B cell (primary cell): ENCODE measurements around the gene CNKSR3. TPM values are rescaled to one million over a fixed set of nuclear protein-coding genes. Genes with fewer than 3 reads are reported as not detected.

Experiments
- ATAC-seq: fragments of 200-7000 bp; cut with Tn5 transposase; one replicate; pipeline ENCODE4 v1.10.0; 2021; ENCODE audit warnings: low read depth, mild to moderate bottlenecking, moderate number of reproducible peaks, moderate library complexity
- CTCF ChIA-PET: fragments of 350-600 bp; sonication (Branson Sonifier 250); formaldehyde crosslinking; loops from one replicate; lab custom pipeline; 2021; ENCODE audit warnings: antibody characterized with exemption, inconsistent platforms; lab: Charles Lee
- POLR2A ChIA-PET: fragments of 350-600 bp; sonication (Branson Sonifier 250); formaldehyde crosslinking; loops from one replicate; lab custom pipeline; 2021; ENCODE audit warnings: antibody characterized with exemption; lab: Charles Lee
- DNase-seq: peaks from one replicate; pipeline ENCODE4 v3.0.0; 2013
- H2AFZ ChIP-seq: 2 replicates; pipeline ENCODE4 v1.6.1; 2012; ENCODE audit warnings: mild to moderate bottlenecking, low read depth, low read length; ENCODE audit not compliant: insufficient read depth, poor library complexity, severe bottlenecking
- H3K27ac ChIP-seq, 2 donors: 1 replicate in 1 of 2; 2 replicates in 1 of 2; pipeline ENCODE4 v1.5.1; 2012 to 2013; ENCODE audit warnings: low read length in 2 of 2, mild to moderate bottlenecking in 2 of 2, moderate library complexity in 1 of 2
- H3K27me3 ChIP-seq, 4 experiments: fragments of 200-600 bp in 1 of 4; sonication (generic) in 1 of 4; replicated peaks in 1 of 4; 1 replicate in 2 of 4; 2 replicates in 2 of 4; pipeline versions ENCODE4 v1.6.1 to v1.7.0; 2013 to 2016; ENCODE audit warnings: low read length in 3 of 4, mild to moderate bottlenecking in 2 of 4, mixed read lengths in 1 of 4, moderate library complexity in 1 of 4; ENCODE audit not compliant: insufficient read depth in 4 of 4, control insufficient read depth in 3 of 4; ENCODE audit errors: control extremely low read depth in 1 of 4
- H3K36me3 ChIP-seq, 2 experiments: replicated peaks in 1 of 2; 1 replicate in 1 of 2; 2 replicates in 1 of 2; pipeline versions ENCODE4 v1.6.1 to v1.7.1; 2013; ENCODE audit warnings: low read length in 1 of 2; ENCODE audit not compliant: insufficient read depth in 2 of 2, control insufficient read depth in 1 of 2; ENCODE audit errors: control extremely low read depth in 1 of 2, extremely low read depth in 1 of 2
- H3K4me1 ChIP-seq, 2 donors: fragments of 200-600 bp in 1 of 2; sonication (generic) in 1 of 2; 1 replicate in 1 of 2; 2 replicates in 1 of 2; pipeline versions ENCODE4 v1.5.1 to v1.6.1; 2013 to 2017; ENCODE audit warnings: low read length in 2 of 2; ENCODE audit not compliant: control insufficient read depth in 2 of 2, insufficient read depth in 2 of 2
- H3K4me2 ChIP-seq: replicated peaks from 2 replicates; pipeline ENCODE3; 2012; ENCODE audit warnings: mild to moderate bottlenecking, low read depth, low read length; ENCODE audit not compliant: poor library complexity, severe bottlenecking
- H3K4me3 ChIP-seq, 5 experiments: fragments of 200-600 bp in 1 of 5; sonication (generic) in 1 of 5; 1 replicate in 3 of 5; 2 replicates in 2 of 5; pipeline versions ENCODE4 v1.5.1 to v1.7.0; 2011 to 2016; ENCODE audit warnings: low read length in 4 of 5, mild to moderate bottlenecking in 4 of 5, low read depth in 2 of 5, control low read depth in 1 of 5, moderate library complexity in 1 of 5; ENCODE audit not compliant: insufficient read depth in 1 of 5; ENCODE audit errors: control extremely low read depth in 1 of 5, extremely low read depth in 1 of 5
- H3K79me2 ChIP-seq: fragments of 200-600 bp; sonication (generic); one replicate; pipeline ENCODE4 v1.6.0; 2016; ENCODE audit warnings: low read length; ENCODE audit not compliant: control insufficient read depth, insufficient read depth
- H3K9ac ChIP-seq: fragments of 200-600 bp; sonication (generic); 2 replicates; pipeline ENCODE4 v1.6.1; 2017; ENCODE audit warnings: mild to moderate bottlenecking, low read length, moderate library complexity
- H3K9me3 ChIP-seq, 3 donors: one replicate each; pipeline versions ENCODE4 v1.6.1 to v1.7.1; 2013; ENCODE audit warnings: low read length in 2 of 3; ENCODE audit not compliant: control insufficient read depth in 2 of 3, insufficient read depth in 1 of 3; ENCODE audit errors: control extremely low read depth in 1 of 3
- H4K20me1 ChIP-seq: 2 replicates; pipeline ENCODE4 v1.6.0; 2012; ENCODE audit warnings: mild to moderate bottlenecking, low read length; ENCODE audit not compliant: insufficient read depth, control insufficient read depth, poor library complexity, severe bottlenecking
- H3K27ac Mint-ChIP-seq: one replicate; pipeline ENCODE4 v1.8.0; 2021; ENCODE audit warnings: mixed read lengths
- H3K27me3 Mint-ChIP-seq: one replicate; pipeline ENCODE4 v1.8.0; 2021; ENCODE audit warnings: mixed read lengths
- H3K4me1 Mint-ChIP-seq: one replicate; pipeline ENCODE4 v1.8.0; 2021; ENCODE audit warnings: mixed read lengths
- H3K4me3 Mint-ChIP-seq: one replicate; pipeline ENCODE4 v1.8.0; 2021; ENCODE audit warnings: mixed read lengths
- H3K9me3 Mint-ChIP-seq: one replicate; pipeline ENCODE4 v1.8.0; 2022; ENCODE audit warnings: mixed read lengths; ENCODE audit not compliant: insufficient read depth
- EZH2 ChIP-seq: IDR thresholded peaks from 2 replicates; pipeline ENCODE4 v1.6.1; 2012; ENCODE audit warnings: borderline replicate concordance, low read depth, mild to moderate bottlenecking, moderate library complexity, low read length; ENCODE audit not compliant: insufficient read depth, poor library complexity, severe bottlenecking
- WGBS: methylation state at CpG from one replicate; pipeline ENCODE4 v1.1.5; 2013; ENCODE audit warnings: missing lambda C conversion rate; ENCODE audit not compliant: insufficient coverage; 5-methylcytosine and 5-hydroxymethylcytosine counted together
- intact Hi-C: fragments of 100-400 bp; cut with micrococcal nuclease; formaldehyde crosslinking; loops from one replicate; pipeline ENCODE4 v1.10.0; 2022
- polyA plus RNA-seq: library from polyadenylated mRNA; depleted of rRNA; stranded (reverse); fragments of >200 nt; gene quantifications from 2 replicates; pipeline ENCODE4 v1.2.3, GENCODE V29; 2012
- total RNA-seq, 2 donors: library from RNA; stranded (reverse); fragments of 120-200 nt in 1 of 2; gene quantifications; 1 replicate in 1 of 2; 2 replicates in 1 of 2; pipeline versions ENCODE4 v1.2.3 to v1.2.4, GENCODE V29; 2013 to 2022
- TF ChIP-seq, protein P1 (sequence below): fragments of 200-600 bp; IDR thresholded peaks from one replicate; pipeline ENCODE4 v1.8.0; 2022; ENCODE audit warnings: antibody characterized with exemption, mild to moderate bottlenecking

The CNKSR3 gene
- total and polyA plus RNA-seq, 2 donors (not counting 1 experiment from before 2014, with no cell fraction given): not detected

GRCh38 chr6:154407440-154407839, 103.0 kb downstream of the CNKSR3 start:
- no peak for TF ChIP-seq EZH2
- TF ChIP-seq, protein P1, sequence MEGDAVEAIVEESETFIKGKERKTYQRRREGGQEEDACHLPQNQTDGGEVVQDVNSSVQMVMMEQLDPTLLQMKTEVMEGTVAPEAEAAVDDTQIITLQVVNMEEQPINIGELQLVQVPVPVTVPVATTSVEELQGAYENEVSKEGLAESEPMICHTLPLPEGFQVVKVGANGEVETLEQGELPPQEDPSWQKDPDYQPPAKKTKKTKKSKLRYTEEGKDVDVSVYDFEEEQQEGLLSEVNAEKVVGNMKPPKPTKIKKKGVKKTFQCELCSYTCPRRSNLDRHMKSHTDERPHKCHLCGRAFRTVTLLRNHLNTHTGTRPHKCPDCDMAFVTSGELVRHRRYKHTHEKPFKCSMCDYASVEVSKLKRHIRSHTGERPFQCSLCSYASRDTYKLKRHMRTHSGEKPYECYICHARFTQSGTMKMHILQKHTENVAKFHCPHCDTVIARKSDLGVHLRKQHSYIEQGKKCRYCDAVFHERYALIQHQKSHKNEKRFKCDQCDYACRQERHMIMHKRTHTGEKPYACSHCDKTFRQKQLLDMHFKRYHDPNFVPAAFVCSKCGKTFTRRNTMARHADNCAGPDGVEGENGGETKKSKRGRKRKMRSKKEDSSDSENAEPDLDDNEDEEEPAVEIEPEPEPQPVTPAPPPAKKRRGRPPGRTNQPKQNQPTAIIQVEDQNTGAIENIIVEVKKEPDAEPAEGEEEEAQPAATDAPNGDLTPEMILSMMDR: no peak
- no peak overlapping the region for H3K4me3 Mint-ChIP-seq
- H3K9me3 Mint-ChIP-seq: no peaks in the 10 kb centered on the region
- CTCF ChIA-PET: no interaction called here
- WGBS: 100% methylated on average over 3 of the region's 5 CpGs
- H3K27me3 ChIP-seq: no peaks in the 10 kb centered on the region
- H2AFZ ChIP-seq: no peak overlapping the region
- H3K79me2 ChIP-seq: no peaks in the 10 kb centered on the region
- no peak overlapping the region for H3K27ac Mint-ChIP-seq
- H3K9ac ChIP-seq: no peak overlapping the region
- no peak overlapping the region for H3K27ac ChIP-seq
- no peaks in the 10 kb centered on the region for H3K4me1 ChIP-seq
- no peaks in the 10 kb centered on the region for H3K4me1 Mint-ChIP-seq
- ATAC-seq (no peak), DNase-seq (no peak)
- POLR2A ChIA-PET: no interaction called here
- H3K36me3 ChIP-seq: no peaks in the 10 kb centered on the region
- no peak overlapping the region for H3K4me2 ChIP-seq
- intact Hi-C loops: no loop called here
- H4K20me1 ChIP-seq: no peaks in the 10 kb centered on the region
- no peak overlapping the region for H3K4me3 ChIP-seq
- no peaks in the 10 kb centered on the region for H3K9me3 ChIP-seq
- peaks cover 7% of the 10 kb centered on the region for H3K27me3 Mint-ChIP-seq

- no peak overlapping the region for H2AFZ ChIP-seq
- H3K36me3 ChIP-seq: no peaks in the 10 kb centered on the region
- no peaks in the 10 kb centered on the region for H3K79me2 ChIP-seq
- intact Hi-C loops: no loop called here
- no peak overlapping the region for H3K9ac ChIP-seq
- H3K27ac Mint-ChIP-seq: no peak overlapping the region
- no peaks in the 10 kb centered on the region for H4K20me1 ChIP-seq
- H3K4me2 ChIP-seq: no peak overlapping the region
- TF ChIP-seq, protein P1: no peak
- TF ChIP-seq EZH2: no peak
- 95% methylated on average over 9 of the region's 10 CpGs for WGBS
- no peak overlapping the region for H3K4me3 Mint-ChIP-seq
- CTCF ChIA-PET: no interaction called here
- H3K4me3 ChIP-seq: no peak overlapping the region
- no peak for ATAC-seq
- H3K9me3 Mint-ChIP-seq: no peaks in the 10 kb centered on the region
- peaks cover 7% of the 10 kb centered on the region for H3K27me3 Mint-ChIP-seq
- no peak for DNase-seq
- no peaks in the 10 kb centered on the region for H3K27me3 ChIP-seq
- no peaks in the 10 kb centered on the region for H3K4me1 Mint-ChIP-seq
- H3K9me3 ChIP-seq: no peaks in the 10 kb centered on the region
- H3K27ac ChIP-seq: no peak overlapping the region
- POLR2A ChIA-PET: no interaction called here
- no peaks in the 10 kb centered on the region for H3K4me1 ChIP-seq
Observed at GRCh38 chr6:154406869-154407268, 103.6 kb downstream of the CNKSR3 start.
